HG03095 (cell line): ENCODE data around the gene SH3GL1.
A peak's percentile ranks its signal among the peaks of the same experiment; 100 is the strongest.
"Not testable (repeated sequence)": the region's sequence is repeated elsewhere in the genome, so short reads cannot be mapped to it uniquely, and the experiment has no call there.

ENCODE experiments used
- ATAC-seq: cut with Tn5 transposase; IDR thresholded peaks from one replicate; pipeline ENCODE4 v1.9.1; 2021; ENCODE audit warnings: moderate library complexity; ENCODE audit not compliant: unreplicated experiment

Gene SH3GL1

GRCh38 chr19:4347521-4347920 lies 52.8 kb downstream of the SH3GL1 start:
- ATAC-seq: no peak

GRCh38 chr19:4346020-4346383 lies 54.3 kb downstream of the SH3GL1 start:
- ATAC-seq: no peak

GRCh38 chr19:4345342-4346019 lies 54.9 kb downstream of the SH3GL1 start:
- ATAC-seq: no peak

GRCh38 chr19:4343370-4344307 lies 56.7 kb downstream of the SH3GL1 start, which contains the start of gene MPND:
Gene MPND, plus strand, starts transcription at chr19:4343562. Its CDS starts 32 bp downstream, at chr19:4343594.
- peak; percentile 48 for ATAC-seq

- ATAC-seq: peak; percentile 79
Observed at GRCh38 chr19:4342615-4343369, 57.6 kb downstream of the SH3GL1 start.

GRCh38 chr19:4342314-4342614 lies 58.1 kb downstream of the SH3GL1 start:
- no peak for ATAC-seq

- no peak for ATAC-seq
Observed at GRCh38 chr19:4338441-4339355, 61.6 kb downstream of the SH3GL1 start, which contains the start of gene STAP2. Gene STAP2, minus strand, starts transcription at chr19:4338827. Its CDS starts 74 bp downstream, at chr19:4338753.

- ATAC-seq: no peak
Observed at GRCh38 chr19:4337906-4338440, 62.4 kb downstream of the SH3GL1 start.

GRCh38 chr19:4334929-4335570 lies 65.3 kb downstream of the SH3GL1 start:
- ATAC-seq: no peak

GRCh38 chr19:4329858-4330257 lies 70.5 kb downstream of the SH3GL1 start:
- ATAC-seq: no peak

GRCh38 chr19:4328991-4329681 lies 71.2 kb downstream of the SH3GL1 start:
- ATAC-seq: not testable (repeated sequence)

GRCh38 chr19:4328243-4328990 lies 71.9 kb downstream of the SH3GL1 start:
- ATAC-seq: peak; percentile 67

- ATAC-seq: no peak
Observed at GRCh38 chr19:4327877-4328242, 72.5 kb downstream of the SH3GL1 start.

GRCh38 chr19:4327252-4327876 lies 73.0 kb downstream of the SH3GL1 start:
- ATAC-seq: no peak

- ATAC-seq: no peak
Observed at GRCh38 chr19:4326837-4327251, 73.5 kb downstream of the SH3GL1 start.

- no peak for ATAC-seq
Observed at GRCh38 chr19:4326215-4326836, 74.0 kb downstream of the SH3GL1 start.

- ATAC-seq: no peak
Observed at GRCh38 chr19:4324228-4324627, 76.1 kb downstream of the SH3GL1 start.
